Lower lobe of right lung (tissue), 2 donors: ENCODE data around the gene FXN. TPM values are rescaled to one million over a fixed set of nuclear protein-coding genes. Genes with fewer than 3 reads are reported as not detected.

ENCODE experiments used
- ATAC-seq, 2 donors: fragments of 200-7000 bp; cut with Tn5 transposase; one replicate each; pipeline ENCODE4 v1.9.1; 2020 to 2022; ENCODE audit warnings: mild to moderate bottlenecking in 2 of 2, moderate library complexity in 2 of 2
- DNase-seq: peaks from one replicate; pipeline ENCODE4 v3.0.0-alpha.2; 2020
- H3K27ac ChIP-seq: fragments of 200-600 bp; one replicate; pipeline ENCODE4 v1.8.0; 2022
- H3K27me3 ChIP-seq: fragments of 200-600 bp; one replicate; pipeline ENCODE4 v1.8.0; 2022; ENCODE audit warnings: low read depth
- H3K36me3 ChIP-seq: fragments of 200-600 bp; one replicate; pipeline ENCODE4 v1.8.0; 2022; ENCODE audit warnings: mild to moderate bottlenecking
- H3K4me1 ChIP-seq: fragments of 200-600 bp; one replicate; pipeline ENCODE4 v1.8.0; 2022
- H3K4me3 ChIP-seq: fragments of 200-600 bp; one replicate; pipeline ENCODE4 v1.8.0; 2022; ENCODE audit warnings: mild to moderate bottlenecking
- H3K9me3 ChIP-seq: fragments of 200-600 bp; one replicate; pipeline ENCODE4 v1.8.0; 2022
- CTCF ChIP-seq: fragments of 200-600 bp; IDR thresholded peaks from one replicate; pipeline ENCODE4 v1.8.0; 2022; ENCODE audit warnings: antibody characterized with exemption, mild to moderate bottlenecking
- intact Hi-C: fragments of 100-400 bp; cut with DNase I; formaldehyde crosslinking; loops from one replicate; pipeline ENCODE4 v1.11.0; 2022
- total RNA-seq: library from RNA; stranded (reverse); fragmentation: NEBNext Ultra II Directional; extraction: Animal tissue kit (Norgen Biotek cat#: 25700); gene quantifications from one replicate; pipeline ENCODE4 v1.2.1, GENCODE V29; 2021
- donor health status: DM: no; HTN: yes; CAD: no; lungs with severe emphysema.

The FXN gene
- total RNA-seq, 1 donor from 2014 or later = 10.9 TPM

GRCh38 chr9:69143291-69143690, 107.7 kb downstream of the FXN start:
- H3K27ac ChIP-seq = no peak overlapping the region
- intact Hi-C loops = no loop called here
- H3K27me3 ChIP-seq = no peaks in the 10 kb centered on the region
- no peak for TF ChIP-seq CTCF
- no peak overlapping the region for H3K4me3 ChIP-seq
- ATAC-seq = no peak
- H3K36me3 ChIP-seq = no peaks in the 10 kb centered on the region
- H3K9me3 ChIP-seq = no peaks in the 10 kb centered on the region
- no peak for DNase-seq
- peaks cover 18% of the 10 kb centered on the region for H3K4me1 ChIP-seq

- H3K4me3 ChIP-seq = no peak overlapping the region
- intact Hi-C loops = no loop called here
Measured at GRCh38 chr9:69145144-69145715, 109.7 kb downstream of the FXN start.

GRCh38 chr9:69147041-69147834, 111.7 kb downstream of the FXN start:
- Histone ChIP-seq H3K27ac (no peak overlapping the region), H3K36me3 (peaks cover 4% of the 10 kb centered on the region), H3K4me3 (no peak overlapping the region), H3K4me1 (peaks cover 21% of the 10 kb centered on the region), H3K27me3 (no peaks in the 10 kb centered on the region), H3K9me3 (no peaks in the 10 kb centered on the region)
- intact Hi-C loops = no loop called here
- DNase-seq (no peak), ATAC-seq (no peak)
- no peak for TF ChIP-seq CTCF

More at GRCh38 chr9:69145144-69145715, 109.7 kb downstream of the FXN start:
- H3K4me1 ChIP-seq = peaks cover 24% of the 10 kb centered on the region
- no peak for DNase-seq
- ATAC-seq = no peak
- TF ChIP-seq CTCF = no peak
- H3K36me3 ChIP-seq = no peaks in the 10 kb centered on the region
- no peaks in the 10 kb centered on the region for H3K27me3 ChIP-seq
- H3K27ac ChIP-seq = no peak overlapping the region
- H3K9me3 ChIP-seq = no peaks in the 10 kb centered on the region

GRCh38 chr9:69149321-69149807, 113.8 kb downstream of the FXN start:
- DNase-seq (no peak), ATAC-seq (peak in 1 of 2 donors; percentile 56)
- Histone ChIP-seq H3K4me3 (no peak overlapping the region), H3K36me3 (peaks cover 4% of the 10 kb centered on the region), H3K4me1 (peaks cover 26% of the 10 kb centered on the region), H3K27me3 (no peaks in the 10 kb centered on the region), H3K9me3 (no peaks in the 10 kb centered on the region), H3K27ac (peak overlapping the region; percentile 10)
- intact Hi-C loops = no loop called here
- peak; percentile 21 for TF ChIP-seq CTCF

Other genes starting within 250 kb of the FXN start
- not detected for gene PRKACG, start 21.6 kb upstream of the FXN start, total RNA-seq
- 124 TPM for gene TJP2, start 138.5 kb downstream of the FXN start, total RNA-seq